Measurements from ENCODE around the gene ITIH4. TPM values are rescaled to one million over a fixed set of nuclear protein-coding genes. Genes with fewer than 3 reads are reported as not detected.

The ITIH4 gene
- total and polyA plus RNA-seq, 9 of the 15 experiments (the other 6 are each of a cell fraction or from before 2014, with no cell fraction given) = 0.09 to 0.62 (median 0.20) TPM; not detected in 6

GRCh38 chr3:52770496-52771333, 59.8 kb downstream of the ITIH4 start, which contains the start of gene NEK4 (continued):
- TF ChIP-seq ZNF592 (IDR thresholded peaks at IDR 0.05) (no peak), ZNF707 (CRISPR knock-in tag; conservative IDR thresholded peaks at IDR 0.05) (no peak), PKNOX1 (IDR thresholded peaks at IDR 0.05) (no peak), ILK (tag; IDR thresholded peaks at IDR 0.05; ENCODE audit: borderline replicate concordance, low read depth) (no peak), SOX6 (IDR thresholded peaks at IDR 0.05) (peak; percentile 48; the same call in 1 of the 2 replicates), GATAD2B (IDR thresholded peaks at IDR 0.05; ENCODE audit: borderline replicate concordance) (no peak), ZNF277 (CRISPR knock-in tag; IDR thresholded peaks at IDR 0.05; ENCODE audit: borderline replicate concordance) (no peak), HDAC3 (IDR thresholded peaks at IDR 0.05; ENCODE audit: borderline replicate concordance, partially characterized antibody) (no peak), CBFA2T2 (conservative IDR thresholded peaks at IDR 0.05) (no peak), ZNF184 (CRISPR knock-in tag; IDR thresholded peaks at IDR 0.05) (no peak), JUNB (CRISPR knock-in tag; conservative IDR thresholded peaks at IDR 0.05) (no peak), FOXO4 (CRISPR knock-in tag; IDR thresholded peaks at IDR 0.05) (no peak), ZC3H8 (IDR thresholded peaks at IDR 0.05) (no peak), TAF1 (IDR thresholded peaks at IDR 0.05; ENCODE audit: control insufficient read depth, extremely low read depth, insufficient read depth, low read length, severe bottlenecking) (peak; percentile 91), BHLHE40 (IDR thresholded peaks at IDR 0.05; ENCODE audit: low read length) (no peak), ZNF76 (CRISPR knock-in tag; IDR thresholded peaks at IDR 0.05; ENCODE audit: borderline replicate concordance) (no peak), KHSRP (IDR thresholded peaks at IDR 0.05) (no peak), NCOA1 (IDR thresholded peaks at IDR 0.05; ENCODE audit: low read depth) (no peak), SMAD3 (CRISPR knock-in tag; conservative IDR thresholded peaks at IDR 0.05) (no peak), ZNF354B (CRISPR knock-in tag; IDR thresholded peaks at IDR 0.05) (no peak)

Measured in K562 (cell line).